Measurements from ENCODE around the gene RNU11.

GRCh38 chr1:28668191-28668955 lies 20.0 kb downstream of the RNU11 start, which contains the start of gene GMEB1:
- no peak for TF ChIP-seq CTCF (conservative IDR thresholded peaks at IDR 0.05; ENCODE audit: low read depth, low read length)
- TF ChIP-seq EZH2 (IDR thresholded peaks at IDR 0.05; ENCODE audit: low read length, unreplicated experiment): no peak
